HepG2 (cell line): ENCODE data around the gene KANSL1.

Experiments used
- EP300 ChIP-seq, 3 experiments: sonication (generic) in 1 of 3; formaldehyde crosslinking in 1 of 3; IDR thresholded peaks; 2 replicates each; pipeline versions ENCODE4 v1.5.1 to v1.6.1; 2011 to 2020; ENCODE audit warnings: low read depth in 2 of 3, low read length in 2 of 3, borderline replicate concordance in 1 of 3, improper control_type of control experiment in 1 of 3, mild to moderate bottlenecking in 1 of 3, missing genetic modification reagents in 1 of 3, moderate library complexity in 1 of 3
- RAD51 ChIP-seq: fragments of 450-650 bp; IDR thresholded peaks from 2 replicates; pipeline ENCODE4 v1.6.1; 2016; ENCODE audit warnings: borderline replicate concordance
- ZNF143 ChIP-seq: sonication (generic); formaldehyde crosslinking; IDR thresholded peaks from 2 replicates; pipeline ENCODE4 v1.4.0; 2020; ENCODE audit warnings: missing genetic modification reagents
- ZNF251 ChIP-seq: sonication (generic); formaldehyde crosslinking; IDR thresholded peaks from 2 replicates; pipeline ENCODE4 v1.9.0; 2021; ENCODE audit warnings: mild to moderate bottlenecking, missing genetic modification reagents
- ZNF3 ChIP-seq: IDR thresholded peaks from 2 replicates; pipeline ENCODE4 v1.7.0; 2017; ENCODE audit warnings: inconsistent platforms
- ZSCAN25 ChIP-seq: sonication (generic); formaldehyde crosslinking; IDR thresholded peaks from 2 replicates; pipeline ENCODE4 v1.8.0; 2022; ENCODE audit warnings: mild to moderate bottlenecking, missing genetic modification reagents
- TF ChIP-seq, protein P1 (sequence below): IDR thresholded peaks from 2 replicates; pipeline ENCODE4 v1.6.1; 2012; ENCODE audit warnings: inconsistent platforms
- TF ChIP-seq, protein P2 (sequence below): sonication (generic); formaldehyde crosslinking; IDR thresholded peaks from 2 replicates; pipeline ENCODE4 v1.4.0; 2020; ENCODE audit warnings: missing genetic modification reagents
- TF ChIP-seq, protein P3 (sequence below), 2 experiments: sonication (generic) in 1 of 2; formaldehyde crosslinking in 1 of 2; IDR thresholded peaks; 2 replicates each; pipeline versions ENCODE4 v1.5.1 to v1.6.1; 2011 to 2020; ENCODE audit warnings: borderline replicate concordance in 1 of 2, low read depth in 1 of 2, low read length in 1 of 2, mild to moderate bottlenecking in 1 of 2, missing genetic modification reagents in 1 of 2, moderate library complexity in 1 of 2
- TF ChIP-seq, protein P4 (sequence below), 2 experiments: sonication (generic) in 1 of 2; formaldehyde crosslinking in 1 of 2; IDR thresholded peaks; 2 replicates each; pipeline versions ENCODE4 v1.6.1 to v1.9.0; 2014 to 2022; ENCODE audit warnings: antibody characterized with exemption in 1 of 2, borderline replicate concordance in 1 of 2, inconsistent platforms in 1 of 2, low read depth in 1 of 2, missing genetic modification reagents in 1 of 2
- TF ChIP-seq, protein P5 (sequence below): IDR thresholded peaks from 2 replicates; pipeline ENCODE4 v1.6.1; 2016; ENCODE audit warnings: low read depth, control low read depth
- TF ChIP-seq, protein P6 (sequence below): IDR thresholded peaks from 2 replicates; pipeline ENCODE4 v1.6.1; 2016; ENCODE audit warnings: missing genetic modification reagents, missing compliant biosample characterization

DNA sequence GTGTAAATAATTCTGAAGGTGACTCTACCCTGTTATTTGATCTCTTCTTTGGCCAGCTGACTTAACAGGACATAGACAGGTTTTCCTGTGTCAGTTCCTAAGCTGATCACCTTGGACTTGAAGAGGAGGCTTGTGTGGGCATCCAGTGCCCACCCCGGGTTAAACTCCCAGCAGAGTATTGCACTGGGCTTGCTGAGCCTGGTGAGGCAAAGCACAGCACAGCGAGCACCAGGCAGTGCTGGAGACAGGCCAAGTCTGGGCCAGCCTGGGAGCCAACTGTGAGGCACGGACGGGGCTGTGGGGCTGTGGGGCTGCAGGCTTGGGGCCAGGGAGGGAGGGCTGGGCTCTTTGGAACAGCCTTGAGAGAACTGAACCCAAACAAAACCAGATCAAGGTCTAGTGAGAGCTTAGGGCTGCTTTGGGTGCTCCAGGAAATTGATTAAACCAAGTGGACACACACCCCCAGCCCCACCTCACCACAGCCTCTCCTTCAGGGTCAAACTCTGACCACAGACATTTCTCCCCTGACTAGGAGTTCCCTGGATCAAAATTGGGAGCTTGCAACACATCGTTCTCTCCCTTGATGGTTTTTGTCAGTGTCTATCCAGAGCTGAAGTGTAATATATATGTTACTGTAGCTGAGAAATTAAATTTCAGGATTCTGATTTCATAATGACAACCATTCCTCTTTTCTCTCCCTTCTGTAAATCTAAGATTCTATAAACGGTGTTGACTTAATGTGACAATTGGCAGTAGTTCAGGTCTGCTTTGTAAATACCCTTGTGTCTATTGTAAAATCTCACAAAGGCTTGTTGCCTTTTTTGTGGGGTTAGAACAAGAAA, 189.1 kb downstream of the KANSL1 start:
- TF ChIP-seq, protein P1, sequence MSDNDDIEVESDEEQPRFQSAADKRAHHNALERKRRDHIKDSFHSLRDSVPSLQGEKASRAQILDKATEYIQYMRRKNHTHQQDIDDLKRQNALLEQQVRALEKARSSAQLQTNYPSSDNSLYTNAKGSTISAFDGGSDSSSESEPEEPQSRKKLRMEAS: no peak; the same call in 1 of the 2 replicates
- TF ChIP-seq, protein P2, sequence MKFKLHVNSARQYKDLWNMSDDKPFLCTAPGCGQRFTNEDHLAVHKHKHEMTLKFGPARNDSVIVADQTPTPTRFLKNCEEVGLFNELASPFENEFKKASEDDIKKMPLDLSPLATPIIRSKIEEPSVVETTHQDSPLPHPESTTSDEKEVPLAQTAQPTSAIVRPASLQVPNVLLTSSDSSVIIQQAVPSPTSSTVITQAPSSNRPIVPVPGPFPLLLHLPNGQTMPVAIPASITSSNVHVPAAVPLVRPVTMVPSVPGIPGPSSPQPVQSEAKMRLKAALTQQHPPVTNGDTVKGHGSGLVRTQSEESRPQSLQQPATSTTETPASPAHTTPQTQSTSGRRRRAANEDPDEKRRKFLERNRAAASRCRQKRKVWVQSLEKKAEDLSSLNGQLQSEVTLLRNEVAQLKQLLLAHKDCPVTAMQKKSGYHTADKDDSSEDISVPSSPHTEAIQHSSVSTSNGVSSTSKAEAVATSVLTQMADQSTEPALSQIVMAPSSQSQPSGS (CRISPR knock-in tag): no peak
- TF ChIP-seq, protein P3, sequence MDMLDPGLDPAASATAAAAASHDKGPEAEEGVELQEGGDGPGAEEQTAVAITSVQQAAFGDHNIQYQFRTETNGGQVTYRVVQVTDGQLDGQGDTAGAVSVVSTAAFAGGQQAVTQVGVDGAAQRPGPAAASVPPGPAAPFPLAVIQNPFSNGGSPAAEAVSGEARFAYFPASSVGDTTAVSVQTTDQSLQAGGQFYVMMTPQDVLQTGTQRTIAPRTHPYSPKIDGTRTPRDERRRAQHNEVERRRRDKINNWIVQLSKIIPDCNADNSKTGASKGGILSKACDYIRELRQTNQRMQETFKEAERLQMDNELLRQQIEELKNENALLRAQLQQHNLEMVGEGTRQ (IDR thresholded peaks at IDR 0.05; ENCODE audit: low read depth, low read length): no peak
- TF ChIP-seq, protein P3 (CRISPR knock-in tag; IDR thresholded peaks at IDR 0.05; ENCODE audit: borderline replicate concordance): no peak
- TF ChIP-seq, protein P4, sequence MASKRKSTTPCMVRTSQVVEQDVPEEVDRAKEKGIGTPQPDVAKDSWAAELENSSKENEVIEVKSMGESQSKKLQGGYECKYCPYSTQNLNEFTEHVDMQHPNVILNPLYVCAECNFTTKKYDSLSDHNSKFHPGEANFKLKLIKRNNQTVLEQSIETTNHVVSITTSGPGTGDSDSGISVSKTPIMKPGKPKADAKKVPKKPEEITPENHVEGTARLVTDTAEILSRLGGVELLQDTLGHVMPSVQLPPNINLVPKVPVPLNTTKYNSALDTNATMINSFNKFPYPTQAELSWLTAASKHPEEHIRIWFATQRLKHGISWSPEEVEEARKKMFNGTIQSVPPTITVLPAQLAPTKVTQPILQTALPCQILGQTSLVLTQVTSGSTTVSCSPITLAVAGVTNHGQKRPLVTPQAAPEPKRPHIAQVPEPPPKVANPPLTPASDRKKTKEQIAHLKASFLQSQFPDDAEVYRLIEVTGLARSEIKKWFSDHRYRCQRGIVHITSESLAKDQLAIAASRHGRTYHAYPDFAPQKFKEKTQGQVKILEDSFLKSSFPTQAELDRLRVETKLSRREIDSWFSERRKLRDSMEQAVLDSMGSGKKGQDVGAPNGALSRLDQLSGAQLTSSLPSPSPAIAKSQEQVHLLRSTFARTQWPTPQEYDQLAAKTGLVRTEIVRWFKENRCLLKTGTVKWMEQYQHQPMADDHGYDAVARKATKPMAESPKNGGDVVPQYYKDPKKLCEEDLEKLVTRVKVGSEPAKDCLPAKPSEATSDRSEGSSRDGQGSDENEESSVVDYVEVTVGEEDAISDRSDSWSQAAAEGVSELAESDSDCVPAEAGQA (IDR thresholded peaks at IDR 0.05; ENCODE audit: low read depth): no peak
- TF ChIP-seq, protein P4 (CRISPR knock-in tag; IDR thresholded peaks at IDR 0.05; ENCODE audit: borderline replicate concordance): no peak
- peak; percentile 53; the same call in 1 of the 2 replicates for TF ChIP-seq ZSCAN25 (CRISPR knock-in tag)
- TF ChIP-seq EP300 (IDR thresholded peaks at IDR 0.05; ENCODE audit: low read depth in 2 of 2, low read length in 2 of 2): peak in 1 of 2 experiments; percentile 77; a peak in 2 of 4 replicates
- TF ChIP-seq EP300 (CRISPR knock-in tag; IDR thresholded peaks at IDR 0.05; ENCODE audit: borderline replicate concordance): 0 out of 2 replicates have a peak, but pooled peaks have one; percentile 29
- no peak for TF ChIP-seq ZNF143 (CRISPR knock-in tag)
- TF ChIP-seq, protein P5, sequence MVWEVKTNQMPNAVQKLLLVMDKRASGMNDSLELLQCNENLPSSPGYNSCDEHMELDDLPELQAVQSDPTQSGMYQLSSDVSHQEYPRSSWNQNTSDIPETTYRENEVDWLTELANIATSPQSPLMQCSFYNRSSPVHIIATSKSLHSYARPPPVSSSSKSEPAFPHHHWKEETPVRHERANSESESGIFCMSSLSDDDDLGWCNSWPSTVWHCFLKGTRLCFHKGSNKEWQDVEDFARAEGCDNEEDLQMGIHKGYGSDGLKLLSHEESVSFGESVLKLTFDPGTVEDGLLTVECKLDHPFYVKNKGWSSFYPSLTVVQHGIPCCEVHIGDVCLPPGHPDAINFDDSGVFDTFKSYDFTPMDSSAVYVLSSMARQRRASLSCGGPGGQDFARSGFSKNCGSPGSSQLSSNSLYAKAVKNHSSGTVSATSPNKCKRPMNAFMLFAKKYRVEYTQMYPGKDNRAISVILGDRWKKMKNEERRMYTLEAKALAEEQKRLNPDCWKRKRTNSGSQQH: no peak
- no peak for TF ChIP-seq RAD51
- TF ChIP-seq ZNF3: no peak
- TF ChIP-seq, protein P6, sequence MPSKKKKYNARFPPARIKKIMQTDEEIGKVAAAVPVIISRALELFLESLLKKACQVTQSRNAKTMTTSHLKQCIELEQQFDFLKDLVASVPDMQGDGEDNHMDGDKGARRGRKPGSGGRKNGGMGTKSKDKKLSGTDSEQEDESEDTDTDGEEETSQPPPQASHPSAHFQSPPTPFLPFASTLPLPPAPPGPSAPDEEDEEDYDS (CRISPR knock-in tag): no peak
- TF ChIP-seq ZNF251 (CRISPR knock-in tag): no peak
